Cerebellar cortex (tissue), 1 donor: Measurements from ENCODE around the gene CFAP298.
"Not testable (repeated sequence)": the region's sequence is repeated elsewhere in the genome, so short reads cannot be mapped to it uniquely, and the experiment has no call there.

ENCODE experiments used
- DNase-seq: peaks from one replicate; pipeline ENCODE4 v3.0.0-alpha.2; 2015; ENCODE audit warnings: low spot score

Gene CFAP298

GRCh38 chr21:32566741-32567389 lies 45.3 kb downstream of the CFAP298 start:
- no peak for DNase-seq

GRCh38 chr21:32565856-32566465 lies 46.2 kb downstream of the CFAP298 start:
- no peak for DNase-seq

GRCh38 chr21:32562915-32563314 lies 49.3 kb downstream of the CFAP298 start:
- DNase-seq, result no peak

- no peak for DNase-seq
Measured at GRCh38 chr21:32562426-32562825, 49.8 kb downstream of the CFAP298 start.

- DNase-seq, result not testable (repeated sequence)
Measured at GRCh38 chr21:32561476-32561875, 50.7 kb downstream of the CFAP298 start.

GRCh38 chr21:32560896-32561295 lies 51.3 kb downstream of the CFAP298 start:
- no peak for DNase-seq

GRCh38 chr21:32559006-32559610 lies 53.1 kb downstream of the CFAP298 start:
- no peak for DNase-seq

- no peak for DNase-seq
Measured at GRCh38 chr21:32558106-32558505, 54.1 kb downstream of the CFAP298 start.

- no peak for DNase-seq
Measured at GRCh38 chr21:32554832-32555638, 57.1 kb downstream of the CFAP298 start.

GRCh38 chr21:32549886-32550285 lies 62.3 kb downstream of the CFAP298 start:
- no peak for DNase-seq

- no peak for DNase-seq
Measured at GRCh38 chr21:32549440-32549839, 62.7 kb downstream of the CFAP298 start.
